B cell (primary cell): ENCODE measurements around the gene GBP5. TPM values are rescaled to one million over a fixed set of nuclear protein-coding genes. Genes with fewer than 3 reads are reported as not detected.
A peak's percentile ranks its signal among the peaks of the same experiment; 100 is the strongest.

Experiments used
- ATAC-seq: fragments of 200-7000 bp; cut with Tn5 transposase; one replicate; pipeline ENCODE4 v1.10.0; 2021; ENCODE audit warnings: low read depth, mild to moderate bottlenecking, moderate number of reproducible peaks, moderate library complexity
- CTCF ChIA-PET: fragments of 350-600 bp; sonication (Branson Sonifier 250); formaldehyde crosslinking; loops from one replicate; lab custom pipeline; 2021; ENCODE audit warnings: antibody characterized with exemption, inconsistent platforms; lab: Charles Lee
- POLR2A ChIA-PET: fragments of 350-600 bp; sonication (Branson Sonifier 250); formaldehyde crosslinking; loops from one replicate; lab custom pipeline; 2021; ENCODE audit warnings: antibody characterized with exemption; lab: Charles Lee
- DNase-seq: peaks from one replicate; pipeline ENCODE4 v3.0.0; 2013
- H2AFZ ChIP-seq: 2 replicates; pipeline ENCODE4 v1.6.1; 2012; ENCODE audit warnings: mild to moderate bottlenecking, low read depth, low read length; ENCODE audit not compliant: insufficient read depth, poor library complexity, severe bottlenecking
- H3K27ac ChIP-seq, 2 donors: 1 replicate in 1 of 2; 2 replicates in 1 of 2; pipeline ENCODE4 v1.5.1; 2012 to 2013; ENCODE audit warnings: low read length in 2 of 2, mild to moderate bottlenecking in 2 of 2, moderate library complexity in 1 of 2
- H3K27me3 ChIP-seq, 4 experiments: fragments of 200-600 bp in 1 of 4; sonication (generic) in 1 of 4; replicated peaks in 1 of 4; 1 replicate in 2 of 4; 2 replicates in 2 of 4; pipeline versions ENCODE4 v1.6.1 to v1.7.0; 2013 to 2016; ENCODE audit warnings: low read length in 3 of 4, mild to moderate bottlenecking in 2 of 4, mixed read lengths in 1 of 4, moderate library complexity in 1 of 4; ENCODE audit not compliant: insufficient read depth in 4 of 4, control insufficient read depth in 3 of 4; ENCODE audit errors: control extremely low read depth in 1 of 4
- H3K36me3 ChIP-seq, 2 experiments: replicated peaks in 1 of 2; 1 replicate in 1 of 2; 2 replicates in 1 of 2; pipeline versions ENCODE4 v1.6.1 to v1.7.1; 2013; ENCODE audit warnings: low read length in 1 of 2; ENCODE audit not compliant: insufficient read depth in 2 of 2, control insufficient read depth in 1 of 2; ENCODE audit errors: control extremely low read depth in 1 of 2, extremely low read depth in 1 of 2
- H3K4me1 ChIP-seq, 2 donors: fragments of 200-600 bp in 1 of 2; sonication (generic) in 1 of 2; 1 replicate in 1 of 2; 2 replicates in 1 of 2; pipeline versions ENCODE4 v1.5.1 to v1.6.1; 2013 to 2017; ENCODE audit warnings: low read length in 2 of 2; ENCODE audit not compliant: control insufficient read depth in 2 of 2, insufficient read depth in 2 of 2
- H3K4me2 ChIP-seq: replicated peaks from 2 replicates; pipeline ENCODE3; 2012; ENCODE audit warnings: mild to moderate bottlenecking, low read depth, low read length; ENCODE audit not compliant: poor library complexity, severe bottlenecking
- H3K4me3 ChIP-seq, 5 experiments: fragments of 200-600 bp in 1 of 5; sonication (generic) in 1 of 5; 1 replicate in 3 of 5; 2 replicates in 2 of 5; pipeline versions ENCODE4 v1.5.1 to v1.7.0; 2011 to 2016; ENCODE audit warnings: low read length in 4 of 5, mild to moderate bottlenecking in 4 of 5, low read depth in 2 of 5, control low read depth in 1 of 5, moderate library complexity in 1 of 5; ENCODE audit not compliant: insufficient read depth in 1 of 5; ENCODE audit errors: control extremely low read depth in 1 of 5, extremely low read depth in 1 of 5
- H3K79me2 ChIP-seq: fragments of 200-600 bp; sonication (generic); one replicate; pipeline ENCODE4 v1.6.0; 2016; ENCODE audit warnings: low read length; ENCODE audit not compliant: control insufficient read depth, insufficient read depth
- H3K9ac ChIP-seq: fragments of 200-600 bp; sonication (generic); 2 replicates; pipeline ENCODE4 v1.6.1; 2017; ENCODE audit warnings: mild to moderate bottlenecking, low read length, moderate library complexity
- H3K9me3 ChIP-seq, 3 donors: one replicate each; pipeline versions ENCODE4 v1.6.1 to v1.7.1; 2013; ENCODE audit warnings: low read length in 2 of 3; ENCODE audit not compliant: control insufficient read depth in 2 of 3, insufficient read depth in 1 of 3; ENCODE audit errors: control extremely low read depth in 1 of 3
- H4K20me1 ChIP-seq: 2 replicates; pipeline ENCODE4 v1.6.0; 2012; ENCODE audit warnings: mild to moderate bottlenecking, low read length; ENCODE audit not compliant: insufficient read depth, control insufficient read depth, poor library complexity, severe bottlenecking
- H3K27ac Mint-ChIP-seq: one replicate; pipeline ENCODE4 v1.8.0; 2021; ENCODE audit warnings: mixed read lengths
- H3K27me3 Mint-ChIP-seq: one replicate; pipeline ENCODE4 v1.8.0; 2021; ENCODE audit warnings: mixed read lengths
- H3K4me1 Mint-ChIP-seq: one replicate; pipeline ENCODE4 v1.8.0; 2021; ENCODE audit warnings: mixed read lengths
- H3K4me3 Mint-ChIP-seq: one replicate; pipeline ENCODE4 v1.8.0; 2021; ENCODE audit warnings: mixed read lengths
- H3K9me3 Mint-ChIP-seq: one replicate; pipeline ENCODE4 v1.8.0; 2022; ENCODE audit warnings: mixed read lengths; ENCODE audit not compliant: insufficient read depth
- EZH2 ChIP-seq: IDR thresholded peaks from 2 replicates; pipeline ENCODE4 v1.6.1; 2012; ENCODE audit warnings: borderline replicate concordance, low read depth, mild to moderate bottlenecking, moderate library complexity, low read length; ENCODE audit not compliant: insufficient read depth, poor library complexity, severe bottlenecking
- WGBS: methylation state at CpG from one replicate; pipeline ENCODE4 v1.1.5; 2013; ENCODE audit warnings: missing lambda C conversion rate; ENCODE audit not compliant: insufficient coverage; 5-methylcytosine and 5-hydroxymethylcytosine counted together
- intact Hi-C: fragments of 100-400 bp; cut with micrococcal nuclease; formaldehyde crosslinking; loops from one replicate; pipeline ENCODE4 v1.10.0; 2022
- polyA plus RNA-seq: library from polyadenylated mRNA; depleted of rRNA; stranded (reverse); fragments of >200 nt; gene quantifications from 2 replicates; pipeline ENCODE4 v1.2.3, GENCODE V29; 2012
- total RNA-seq, 2 donors: library from RNA; stranded (reverse); fragments of 120-200 nt in 1 of 2; gene quantifications; 1 replicate in 1 of 2; 2 replicates in 1 of 2; pipeline versions ENCODE4 v1.2.3 to v1.2.4, GENCODE V29; 2013 to 2022
- TF ChIP-seq, protein P1 (sequence below): fragments of 200-600 bp; IDR thresholded peaks from one replicate; pipeline ENCODE4 v1.8.0; 2022; ENCODE audit warnings: antibody characterized with exemption, mild to moderate bottlenecking

GBP5 gene
- total and polyA plus RNA-seq, 2 donors (not counting 1 experiment from before 2014, with no cell fraction given), result 17.6 to 25.2 TPM

- no peak for DNase-seq
Observed at GRCh38 chr1:89280766-89281165, 8.1 kb upstream of the GBP5 start.

DNA sequence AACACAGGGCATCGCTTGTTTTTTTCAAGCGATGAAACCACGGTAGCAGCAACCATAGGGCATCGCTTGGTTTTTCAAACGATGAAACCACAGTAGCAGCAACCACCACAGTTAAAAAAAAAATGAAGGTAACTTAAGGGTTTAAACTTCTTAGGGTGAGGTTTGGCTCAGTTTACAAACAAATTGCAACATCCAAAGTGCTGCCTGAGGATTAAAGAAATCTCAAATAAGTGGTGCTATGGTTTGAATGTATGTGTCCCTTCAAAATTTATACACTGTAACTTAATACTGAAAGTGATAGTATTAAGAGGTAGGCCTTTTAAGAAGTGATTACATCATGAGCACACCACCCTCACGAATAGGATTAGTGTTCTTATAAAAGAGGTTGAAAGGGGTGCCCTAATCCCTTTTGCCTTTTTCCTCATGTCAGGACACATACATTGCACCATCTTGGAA, 6.4 kb upstream of the GBP5 start:
- intact Hi-C loops, result loop anchor here (10.0 kb wide), 1 partner anchor 594 kb away; the partner anchor contains the start of gene PKN2
- Histone ChIP-seq H3K27me3 (no peaks in the 10 kb centered on the region), H3K4me1 (peaks cover 18 to 20% of the 10 kb centered on the region in 2 donors), H3K4me3 (peak overlapping the region in 2 of 5 experiments; percentile 2 to 22), H3K27ac (peak overlapping the region; percentile 38 to 69), H3K9me3 (peaks cover 0 to 2% (median under 1%) of the 10 kb centered on the region in 3 donors), H2AFZ (peak overlapping the region; percentile 73), H3K4me2 (peak overlapping the region; percentile 55), H3K9ac (peak overlapping the region; percentile 23), H3K36me3 (no peaks in the 10 kb centered on the region), H3K79me2 (no peaks in the 10 kb centered on the region), H4K20me1 (no peaks in the 10 kb centered on the region)
- Mint-ChIP-seq H3K27ac (peak overlapping the region; percentile 51), H3K4me1 (peaks cover 24% of the 10 kb centered on the region), H3K4me3 (peak overlapping the region; percentile 20), H3K9me3 (no peaks in the 10 kb centered on the region), H3K27me3 (no peaks in the 10 kb centered on the region)
- WGBS, result no CpG with 5 or more reads among the region's 6 CpGs
- TF ChIP-seq, protein P1, sequence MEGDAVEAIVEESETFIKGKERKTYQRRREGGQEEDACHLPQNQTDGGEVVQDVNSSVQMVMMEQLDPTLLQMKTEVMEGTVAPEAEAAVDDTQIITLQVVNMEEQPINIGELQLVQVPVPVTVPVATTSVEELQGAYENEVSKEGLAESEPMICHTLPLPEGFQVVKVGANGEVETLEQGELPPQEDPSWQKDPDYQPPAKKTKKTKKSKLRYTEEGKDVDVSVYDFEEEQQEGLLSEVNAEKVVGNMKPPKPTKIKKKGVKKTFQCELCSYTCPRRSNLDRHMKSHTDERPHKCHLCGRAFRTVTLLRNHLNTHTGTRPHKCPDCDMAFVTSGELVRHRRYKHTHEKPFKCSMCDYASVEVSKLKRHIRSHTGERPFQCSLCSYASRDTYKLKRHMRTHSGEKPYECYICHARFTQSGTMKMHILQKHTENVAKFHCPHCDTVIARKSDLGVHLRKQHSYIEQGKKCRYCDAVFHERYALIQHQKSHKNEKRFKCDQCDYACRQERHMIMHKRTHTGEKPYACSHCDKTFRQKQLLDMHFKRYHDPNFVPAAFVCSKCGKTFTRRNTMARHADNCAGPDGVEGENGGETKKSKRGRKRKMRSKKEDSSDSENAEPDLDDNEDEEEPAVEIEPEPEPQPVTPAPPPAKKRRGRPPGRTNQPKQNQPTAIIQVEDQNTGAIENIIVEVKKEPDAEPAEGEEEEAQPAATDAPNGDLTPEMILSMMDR, result no peak
- TF ChIP-seq EZH2, result no peak
- ATAC-seq (peak; percentile 43), DNase-seq (no peak)
- CTCF ChIA-PET, result no interaction called here
- POLR2A ChIA-PET, result no interaction called here

More at GRCh38 chr1:89280766-89281165, 8.1 kb upstream of the GBP5 start:
- Histone ChIP-seq H3K27me3 (no peaks in the 10 kb centered on the region), H3K36me3 (no peaks in the 10 kb centered on the region), H3K4me1 (peaks cover 15 to 20% of the 10 kb centered on the region in 2 donors), H3K9ac (no peak overlapping the region), H3K4me3 (no peak overlapping the region), H3K27ac (no peak overlapping the region), H2AFZ (no peak overlapping the region), H4K20me1 (no peaks in the 10 kb centered on the region), H3K9me3 (peaks cover 0 to 7% (median 1%) of the 10 kb centered on the region in 3 donors), H3K4me2 (no peak overlapping the region), H3K79me2 (no peaks in the 10 kb centered on the region)
- Mint-ChIP-seq H3K4me1 (peaks cover 20% of the 10 kb centered on the region), H3K27ac (no peak overlapping the region), H3K4me3 (no peak overlapping the region), H3K27me3 (no peaks in the 10 kb centered on the region), H3K9me3 (peaks cover 2% of the 10 kb centered on the region)
- intact Hi-C loops, result no loop called here
- WGBS, result 71% methylated on average over 1 of the region's 3 CpGs
- ChIA-PET POLR2A (no interaction called here), CTCF (no interaction called here)
- ATAC-seq, result no peak
- TF ChIP-seq, protein P1, result no peak
- TF ChIP-seq EZH2, result no peak
